Trophoblast cell (in vitro differentiated cells and primary cell): ENCODE results near the gene RPS24.

ENCODE experiments used
- DNase-seq, 2 donors: peaks; one replicate each; pipeline ENCODE4 v3.0.0-alpha.2; 2016
- H2AFZ ChIP-seq: 2 replicates; pipeline ENCODE4 v1.6.1; 2013; ENCODE audit warnings: low read length, moderate library complexity, mild to moderate bottlenecking; ENCODE audit not compliant: insufficient read depth, poor library complexity
- H2AK5ac ChIP-seq: 2 replicates; pipeline ENCODE4 v1.6.1; 2013; ENCODE audit warnings: mild to moderate bottlenecking, low read length
- H2BK120ac ChIP-seq: 2 replicates; pipeline ENCODE4 v1.6.1; 2013; ENCODE audit warnings: low read length, mild to moderate bottlenecking, moderate library complexity; ENCODE audit not compliant: insufficient read depth, poor library complexity
- H2BK12ac ChIP-seq: 2 replicates; pipeline ENCODE4 v1.6.1; 2013; ENCODE audit warnings: mild to moderate bottlenecking, low read length, moderate library complexity
- H2BK5ac ChIP-seq: 2 replicates; pipeline ENCODE4 v1.6.1; 2013; ENCODE audit warnings: low read length, low read depth, moderate library complexity, mild to moderate bottlenecking; ENCODE audit not compliant: poor library complexity
- H3K14ac ChIP-seq: 2 replicates; pipeline ENCODE4 v1.6.1; 2013; ENCODE audit warnings: mild to moderate bottlenecking, low read length
- H3K18ac ChIP-seq: 2 replicates; pipeline ENCODE4 v1.6.1; 2013; ENCODE audit warnings: mild to moderate bottlenecking, low read length
- H3K23ac ChIP-seq: 2 replicates; pipeline ENCODE4 v1.6.1; 2013; ENCODE audit warnings: low read length
- H3K27ac ChIP-seq: 2 replicates; pipeline ENCODE4 v1.5.1; 2013; ENCODE audit warnings: low read depth, mild to moderate bottlenecking, inconsistent platforms, low read length, moderate library complexity
- H3K27me3 ChIP-seq: 2 replicates; pipeline ENCODE4 v1.6.1; 2013; ENCODE audit warnings: inconsistent platforms, mild to moderate bottlenecking, low read length, moderate library complexity; ENCODE audit not compliant: insufficient read depth
- H3K36me3 ChIP-seq, 2 experiments: 1 replicate in 1 of 2; 2 replicates in 1 of 2; pipeline ENCODE4 v1.6.1; 2013; ENCODE audit warnings: low read length in 2 of 2, mild to moderate bottlenecking in 2 of 2, moderate library complexity in 1 of 2; ENCODE audit not compliant: insufficient read depth in 2 of 2, control insufficient read depth in 1 of 2
- H3K4ac ChIP-seq: 2 replicates; pipeline ENCODE4 v1.6.1; 2013; ENCODE audit warnings: low read depth, mild to moderate bottlenecking, low read length, moderate library complexity
- H3K4me1 ChIP-seq, 2 experiments: 1 replicate in 1 of 2; 2 replicates in 1 of 2; pipeline ENCODE4 v1.6.1; 2013; ENCODE audit warnings: low read length in 2 of 2, mild to moderate bottlenecking in 2 of 2, moderate library complexity in 1 of 2; ENCODE audit not compliant: insufficient read depth in 2 of 2, control insufficient read depth in 1 of 2
- H3K4me2 ChIP-seq: 2 replicates; pipeline ENCODE4 v1.6.1; 2013; ENCODE audit warnings: inconsistent platforms, mild to moderate bottlenecking, low read length, moderate library complexity
- H3K4me3 ChIP-seq: 2 replicates; pipeline ENCODE4 v1.5.1; 2013; ENCODE audit warnings: mild to moderate bottlenecking, low read depth, low read length, inconsistent platforms
- H3K79me1 ChIP-seq: one replicate; pipeline ENCODE4 v1.6.1; 2013; ENCODE audit warnings: low read length
- H3K79me2 ChIP-seq: 2 replicates; pipeline ENCODE4 v1.6.1; 2013; ENCODE audit warnings: low read length, mild to moderate bottlenecking; ENCODE audit not compliant: control insufficient read depth, insufficient read depth, poor library complexity
- H3K9ac ChIP-seq: 2 replicates; pipeline ENCODE4 v1.6.1; 2013; ENCODE audit warnings: mild to moderate bottlenecking, low read length
- H3K9me3 ChIP-seq: 2 replicates; pipeline ENCODE4 v1.6.1; 2013; ENCODE audit warnings: low read depth, mild to moderate bottlenecking, control low read depth, inconsistent platforms, low read length; ENCODE audit not compliant: insufficient read depth
- H4K12ac ChIP-seq: 2 replicates; pipeline ENCODE4 v1.6.1; 2013; ENCODE audit warnings: low read depth, mild to moderate bottlenecking, low read length, moderate library complexity
- H4K8ac ChIP-seq: 2 replicates; pipeline ENCODE4 v1.6.1; 2013; ENCODE audit warnings: low read depth, mild to moderate bottlenecking, low read length, moderate library complexity
- H4K91ac ChIP-seq: one replicate; pipeline ENCODE4 v1.6.1; 2013; ENCODE audit warnings: low read depth, mild to moderate bottlenecking, low read length, moderate library complexity
- WGBS: extraction: QIAGEN DNeasy Blood & Tissue Kit; methylation state at CpG from one replicate; pipeline ENCODE4 v1.1.7; 2013; ENCODE audit warnings: missing lambda C conversion rate; ENCODE audit not compliant: insufficient read length, insufficient coverage; ENCODE audit errors: extremely low coverage; 5-methylcytosine and 5-hydroxymethylcytosine counted together

RPS24 gene

GRCh38 chr10:78053211-78053868 is 19.7 kb downstream of the RPS24 start:
- no peak overlapping the region for H3K4me3 ChIP-seq
- no peak overlapping the region for H4K12ac ChIP-seq
- no peak overlapping the region for H2BK120ac ChIP-seq
- H3K9me3 ChIP-seq, result no peaks in the 10 kb centered on the region
- no peak overlapping the region for H2BK12ac ChIP-seq
- H3K27me3 ChIP-seq, result no peaks in the 10 kb centered on the region
- no peak overlapping the region for H4K91ac ChIP-seq
- no peak overlapping the region for H3K18ac ChIP-seq
- H3K36me3 ChIP-seq, result peaks cover 0 to 4% of the 10 kb centered on the region in 2 experiments
- H3K23ac ChIP-seq, result no peak overlapping the region
- H3K79me1 ChIP-seq, result no peaks in the 10 kb centered on the region
- H2AFZ ChIP-seq, result no peak overlapping the region
- no peak overlapping the region for H2AK5ac ChIP-seq
- no peak overlapping the region for H3K14ac ChIP-seq
- no peak overlapping the region for H3K27ac ChIP-seq
- no peak overlapping the region for H3K9ac ChIP-seq
- no CpG with 5 or more reads among the region's 7 CpGs for WGBS
- peaks cover 4% of the 10 kb centered on the region in 2 experiments for H3K4me1 ChIP-seq
- no peak overlapping the region for H3K4ac ChIP-seq
- no peak for DNase-seq
- no peak overlapping the region for H3K4me2 ChIP-seq
- no peak overlapping the region for H4K8ac ChIP-seq
- H2BK5ac ChIP-seq, result no peak overlapping the region
- H3K79me2 ChIP-seq, result no peaks in the 10 kb centered on the region

DNA sequence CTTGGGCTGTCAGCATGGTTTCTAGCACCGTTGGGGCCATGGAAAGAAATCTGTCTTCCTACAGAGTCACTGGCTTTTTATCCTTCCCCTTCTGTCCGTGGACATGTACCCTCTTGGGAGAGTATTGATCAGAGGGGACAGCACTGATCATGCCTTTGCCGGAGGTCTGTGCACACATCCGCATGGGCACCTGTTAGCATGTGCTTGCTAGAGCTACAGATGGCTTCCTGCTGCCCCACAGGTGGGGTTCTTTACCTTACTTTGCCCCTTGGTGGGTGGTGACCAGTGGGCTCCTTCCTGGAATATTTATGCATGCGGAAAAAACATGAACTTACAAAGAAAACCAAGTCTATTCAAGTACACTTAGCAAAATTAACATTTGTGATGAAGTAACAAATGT is 24.9 kb downstream of the RPS24 start:
- no peak overlapping the region for H4K12ac ChIP-seq
- H3K79me2 ChIP-seq, result no peaks in the 10 kb centered on the region
- no peaks in the 10 kb centered on the region for H3K27me3 ChIP-seq
- H4K8ac ChIP-seq, result no peak overlapping the region
- no peak for DNase-seq
- WGBS, result no CpG with 5 or more reads among the region's 5 CpGs
- no peak overlapping the region for H3K4me3 ChIP-seq
- no peak overlapping the region for H2AFZ ChIP-seq
- H2BK120ac ChIP-seq, result no peak overlapping the region
- H3K79me1 ChIP-seq, result no peaks in the 10 kb centered on the region
- no peak overlapping the region for H3K9ac ChIP-seq
- H3K4me1 ChIP-seq, result peaks cover 4% of the 10 kb centered on the region in 2 experiments
- H3K36me3 ChIP-seq, result peaks cover 0 to 2% of the 10 kb centered on the region in 2 experiments
- H3K14ac ChIP-seq, result no peak overlapping the region
- no peak overlapping the region for H3K4me2 ChIP-seq
- no peak overlapping the region for H2BK12ac ChIP-seq
- no peak overlapping the region for H2BK5ac ChIP-seq
- no peak overlapping the region for H4K91ac ChIP-seq
- peaks cover 4% of the 10 kb centered on the region for H3K9me3 ChIP-seq
- no peak overlapping the region for H3K23ac ChIP-seq
- H3K18ac ChIP-seq, result no peak overlapping the region
- no peak overlapping the region for H3K27ac ChIP-seq
- no peak overlapping the region for H3K4ac ChIP-seq
- H2AK5ac ChIP-seq, result no peak overlapping the region

GRCh38 chr10:78059906-78060702 is 26.4 kb downstream of the RPS24 start:
- no peak overlapping the region for H3K14ac ChIP-seq
- H3K4ac ChIP-seq, result no peak overlapping the region
- H3K27me3 ChIP-seq, result no peaks in the 10 kb centered on the region
- H3K79me2 ChIP-seq, result no peaks in the 10 kb centered on the region
- no CpG with 5 or more reads among the region's 12 CpGs for WGBS
- no peak overlapping the region for H2BK5ac ChIP-seq
- no peak overlapping the region for H3K9ac ChIP-seq
- peaks cover 4% of the 10 kb centered on the region for H3K9me3 ChIP-seq
- H3K23ac ChIP-seq, result peak overlapping the region; percentile 6
- no peak overlapping the region for H3K4me2 ChIP-seq
- H3K79me1 ChIP-seq, result no peaks in the 10 kb centered on the region
- no peak overlapping the region for H4K8ac ChIP-seq
- H3K4me1 ChIP-seq, result peaks cover 4% of the 10 kb centered on the region in 2 experiments
- no peak overlapping the region for H2AFZ ChIP-seq
- no peak overlapping the region for H2BK12ac ChIP-seq
- no peak overlapping the region for H3K18ac ChIP-seq
- no peak for DNase-seq
- H3K27ac ChIP-seq, result no peak overlapping the region
- no peak overlapping the region for H4K91ac ChIP-seq
- peak overlapping the region; percentile 60 for H3K4me3 ChIP-seq
- no peak overlapping the region for H2AK5ac ChIP-seq
- H2BK120ac ChIP-seq, result no peak overlapping the region
- no peak overlapping the region for H4K12ac ChIP-seq
- peaks cover 0 to 2% of the 10 kb centered on the region in 2 experiments for H3K36me3 ChIP-seq

DNA sequence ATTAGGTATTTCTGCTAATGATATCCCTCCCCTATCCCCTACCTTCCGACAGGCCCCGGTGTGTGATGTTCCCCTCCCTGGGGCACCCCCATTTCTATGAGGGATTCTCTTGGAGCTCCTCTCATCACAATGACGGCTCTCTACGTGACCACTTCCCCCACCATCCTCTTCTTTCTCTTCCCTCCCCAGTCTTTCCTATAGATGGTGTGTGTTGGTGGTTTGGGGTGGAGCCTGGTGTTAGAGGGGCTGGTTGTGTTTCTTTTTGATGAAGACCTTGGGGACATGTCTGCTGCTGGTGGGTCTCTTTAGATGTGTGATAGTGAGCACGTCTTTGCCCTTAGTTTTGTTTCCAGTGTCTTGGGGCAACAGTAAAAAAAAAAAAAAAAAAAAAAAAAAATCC is 28.6 kb downstream of the RPS24 start:
- Histone ChIP-seq H3K27me3 (no peaks in the 10 kb centered on the region), H2AK5ac (no peak overlapping the region), H3K36me3 (no peaks in the 10 kb centered on the region), H3K14ac (no peak overlapping the region), H2BK12ac (no peak overlapping the region), H3K9me3 (peaks cover 4% of the 10 kb centered on the region), H3K79me1 (no peaks in the 10 kb centered on the region), H3K23ac (no peak overlapping the region), H2BK120ac (no peak overlapping the region), H3K9ac (no peak overlapping the region), H3K27ac (no peak overlapping the region), H3K4ac (no peak overlapping the region), H2BK5ac (no peak overlapping the region), H2AFZ (no peak overlapping the region), H3K79me2 (no peaks in the 10 kb centered on the region), H3K18ac (no peak overlapping the region), H4K8ac (no peak overlapping the region), H4K91ac (no peak overlapping the region), H3K4me2 (no peak overlapping the region), H4K12ac (no peak overlapping the region), H3K4me1 (peaks cover 3% of the 10 kb centered on the region in 2 experiments), H3K4me3 (no peak overlapping the region)
- no peak for DNase-seq
- no CpG with 5 or more reads among the region's 5 CpGs for WGBS
